Trophoblast cell (in vitro differentiated cells and primary cell): ENCODE results near the gene CRELD2.

Source experiments
- DNase-seq, 2 donors: peaks; one replicate each; pipeline ENCODE4 v3.0.0-alpha.2; 2016
- H2AFZ ChIP-seq: 2 replicates; pipeline ENCODE4 v1.6.1; 2013; ENCODE audit warnings: low read length, moderate library complexity, mild to moderate bottlenecking; ENCODE audit not compliant: insufficient read depth, poor library complexity
- H2AK5ac ChIP-seq: 2 replicates; pipeline ENCODE4 v1.6.1; 2013; ENCODE audit warnings: mild to moderate bottlenecking, low read length
- H2BK120ac ChIP-seq: 2 replicates; pipeline ENCODE4 v1.6.1; 2013; ENCODE audit warnings: low read length, mild to moderate bottlenecking, moderate library complexity; ENCODE audit not compliant: insufficient read depth, poor library complexity
- H2BK12ac ChIP-seq: 2 replicates; pipeline ENCODE4 v1.6.1; 2013; ENCODE audit warnings: mild to moderate bottlenecking, low read length, moderate library complexity
- H2BK5ac ChIP-seq: 2 replicates; pipeline ENCODE4 v1.6.1; 2013; ENCODE audit warnings: low read length, low read depth, moderate library complexity, mild to moderate bottlenecking; ENCODE audit not compliant: poor library complexity
- H3K14ac ChIP-seq: 2 replicates; pipeline ENCODE4 v1.6.1; 2013; ENCODE audit warnings: mild to moderate bottlenecking, low read length
- H3K18ac ChIP-seq: 2 replicates; pipeline ENCODE4 v1.6.1; 2013; ENCODE audit warnings: mild to moderate bottlenecking, low read length
- H3K23ac ChIP-seq: 2 replicates; pipeline ENCODE4 v1.6.1; 2013; ENCODE audit warnings: low read length
- H3K27ac ChIP-seq: 2 replicates; pipeline ENCODE4 v1.5.1; 2013; ENCODE audit warnings: low read depth, mild to moderate bottlenecking, inconsistent platforms, low read length, moderate library complexity
- H3K27me3 ChIP-seq: 2 replicates; pipeline ENCODE4 v1.6.1; 2013; ENCODE audit warnings: inconsistent platforms, mild to moderate bottlenecking, low read length, moderate library complexity; ENCODE audit not compliant: insufficient read depth
- H3K36me3 ChIP-seq, 2 experiments: 1 replicate in 1 of 2; 2 replicates in 1 of 2; pipeline ENCODE4 v1.6.1; 2013; ENCODE audit warnings: low read length in 2 of 2, mild to moderate bottlenecking in 2 of 2, moderate library complexity in 1 of 2; ENCODE audit not compliant: insufficient read depth in 2 of 2, control insufficient read depth in 1 of 2
- H3K4ac ChIP-seq: 2 replicates; pipeline ENCODE4 v1.6.1; 2013; ENCODE audit warnings: low read depth, mild to moderate bottlenecking, low read length, moderate library complexity
- H3K4me1 ChIP-seq, 2 experiments: 1 replicate in 1 of 2; 2 replicates in 1 of 2; pipeline ENCODE4 v1.6.1; 2013; ENCODE audit warnings: low read length in 2 of 2, mild to moderate bottlenecking in 2 of 2, moderate library complexity in 1 of 2; ENCODE audit not compliant: insufficient read depth in 2 of 2, control insufficient read depth in 1 of 2
- H3K4me2 ChIP-seq: 2 replicates; pipeline ENCODE4 v1.6.1; 2013; ENCODE audit warnings: inconsistent platforms, mild to moderate bottlenecking, low read length, moderate library complexity
- H3K4me3 ChIP-seq: 2 replicates; pipeline ENCODE4 v1.5.1; 2013; ENCODE audit warnings: mild to moderate bottlenecking, low read depth, low read length, inconsistent platforms
- H3K79me1 ChIP-seq: one replicate; pipeline ENCODE4 v1.6.1; 2013; ENCODE audit warnings: low read length
- H3K79me2 ChIP-seq: 2 replicates; pipeline ENCODE4 v1.6.1; 2013; ENCODE audit warnings: low read length, mild to moderate bottlenecking; ENCODE audit not compliant: control insufficient read depth, insufficient read depth, poor library complexity
- H3K9ac ChIP-seq: 2 replicates; pipeline ENCODE4 v1.6.1; 2013; ENCODE audit warnings: mild to moderate bottlenecking, low read length
- H3K9me3 ChIP-seq: 2 replicates; pipeline ENCODE4 v1.6.1; 2013; ENCODE audit warnings: low read depth, mild to moderate bottlenecking, control low read depth, inconsistent platforms, low read length; ENCODE audit not compliant: insufficient read depth
- H4K12ac ChIP-seq: 2 replicates; pipeline ENCODE4 v1.6.1; 2013; ENCODE audit warnings: low read depth, mild to moderate bottlenecking, low read length, moderate library complexity
- H4K8ac ChIP-seq: 2 replicates; pipeline ENCODE4 v1.6.1; 2013; ENCODE audit warnings: low read depth, mild to moderate bottlenecking, low read length, moderate library complexity
- H4K91ac ChIP-seq: one replicate; pipeline ENCODE4 v1.6.1; 2013; ENCODE audit warnings: low read depth, mild to moderate bottlenecking, low read length, moderate library complexity
- WGBS: extraction: QIAGEN DNeasy Blood & Tissue Kit; methylation state at CpG from one replicate; pipeline ENCODE4 v1.1.7; 2013; ENCODE audit warnings: missing lambda C conversion rate; ENCODE audit not compliant: insufficient read length, insufficient coverage; ENCODE audit errors: extremely low coverage; 5-methylcytosine and 5-hydroxymethylcytosine counted together

The CRELD2 gene

DNA sequence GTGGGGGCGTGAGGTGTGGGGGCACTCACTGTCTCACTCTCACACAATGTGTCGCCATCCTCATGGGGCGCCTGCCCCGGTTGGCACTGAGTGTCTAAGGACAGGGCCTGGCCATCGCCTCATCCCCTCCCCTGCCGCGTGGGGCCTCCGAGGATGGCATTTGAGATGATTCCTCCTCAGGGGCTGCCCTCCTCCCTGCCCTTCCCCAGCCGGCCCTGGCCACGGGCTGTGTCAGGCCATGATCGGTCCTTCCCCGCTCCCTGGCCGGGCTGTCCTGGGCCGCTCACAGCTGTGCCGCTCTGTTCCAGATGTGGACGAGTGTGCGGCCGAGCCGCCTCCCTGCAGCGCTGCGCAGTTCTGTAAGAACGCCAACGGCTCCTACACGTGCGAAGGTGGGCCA, 4.5 kb downstream of the CRELD2 start:
- Histone ChIP-seq H3K79me2 (peaks cover 6% of the 10 kb centered on the region), H3K4me2 (no peak overlapping the region), H3K18ac (no peak overlapping the region), H4K12ac (no peak overlapping the region), H2AFZ (no peak overlapping the region), H4K8ac (no peak overlapping the region), H4K91ac (no peak overlapping the region), H3K14ac (no peak overlapping the region), H3K79me1 (peaks cover 7% of the 10 kb centered on the region), H3K9ac (no peak overlapping the region), H3K27me3 (no peaks in the 10 kb centered on the region), H3K4me3 (no peak overlapping the region), H3K4me1 (peaks cover 5 to 9% of the 10 kb centered on the region in 2 experiments), H2BK5ac (no peak overlapping the region), H3K36me3 (peaks cover 35 to 38% of the 10 kb centered on the region in 2 experiments), H2BK12ac (no peak overlapping the region), H3K23ac (no peak overlapping the region), H3K9me3 (peaks cover 2% of the 10 kb centered on the region), H3K4ac (no peak overlapping the region), H3K27ac (no peak overlapping the region), H2AK5ac (no peak overlapping the region), H2BK120ac (no peak overlapping the region)
- no peak for DNase-seq
- WGBS = no CpG with 5 or more reads among the region's 25 CpGs

DNA sequence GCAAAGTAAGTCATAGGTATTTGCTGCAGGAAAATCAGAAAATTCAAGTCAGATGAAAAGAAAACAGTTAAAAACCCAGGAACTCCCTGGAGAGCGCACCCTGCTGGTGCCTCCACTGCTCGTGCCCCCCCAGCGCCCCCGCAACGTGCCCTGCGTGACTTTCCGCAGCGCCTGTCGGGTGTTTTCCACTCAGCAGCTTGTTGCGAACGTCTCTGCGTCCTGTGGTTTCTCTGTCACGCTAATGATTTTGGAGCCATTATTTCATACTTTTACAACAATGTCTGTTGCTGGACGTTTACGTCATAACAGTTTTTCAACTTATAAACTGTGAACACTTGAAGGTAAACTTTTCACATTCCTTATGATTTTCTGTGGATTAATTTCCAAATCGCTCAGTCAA, 5.0 kb downstream of the CRELD2 start:
- Histone ChIP-seq H3K4me1 (peaks cover 5 to 9% of the 10 kb centered on the region in 2 experiments), H3K27ac (no peak overlapping the region), H2AK5ac (no peak overlapping the region), H3K14ac (no peak overlapping the region), H3K23ac (no peak overlapping the region), H3K27me3 (no peaks in the 10 kb centered on the region), H3K4me3 (no peak overlapping the region), H2BK5ac (no peak overlapping the region), H4K8ac (no peak overlapping the region), H3K9ac (no peak overlapping the region), H2BK120ac (no peak overlapping the region), H3K79me1 (peaks cover 4% of the 10 kb centered on the region), H3K4ac (no peak overlapping the region), H2AFZ (no peak overlapping the region), H4K12ac (no peak overlapping the region), H4K91ac (no peak overlapping the region), H3K9me3 (peaks cover 2% of the 10 kb centered on the region), H3K79me2 (peaks cover 3% of the 10 kb centered on the region), H2BK12ac (no peak overlapping the region), H3K36me3 (peaks cover 37 to 41% of the 10 kb centered on the region in 2 experiments), H3K4me2 (no peak overlapping the region), H3K18ac (no peak overlapping the region)
- DNase-seq = no peak
- WGBS = no CpG with 5 or more reads among the region's 16 CpGs

GRCh38 chr22:49924113-49924833, 5.8 kb downstream of the CRELD2 start:
- no CpG with 5 or more reads among the region's 31 CpGs for WGBS
- Histone ChIP-seq H3K18ac (no peak overlapping the region), H4K91ac (no peak overlapping the region), H3K23ac (no peak overlapping the region), H4K8ac (no peak overlapping the region), H2BK120ac (no peak overlapping the region), H3K14ac (no peak overlapping the region), H3K4ac (no peak overlapping the region), H3K4me2 (no peak overlapping the region), H2BK12ac (no peak overlapping the region), H3K36me3 (peaks cover 37 to 41% of the 10 kb centered on the region in 2 experiments), H3K79me2 (no peaks in the 10 kb centered on the region), H3K9ac (no peak overlapping the region), H3K9me3 (peaks cover 2% of the 10 kb centered on the region), H3K4me3 (no peak overlapping the region), H2AFZ (no peak overlapping the region), H4K12ac (no peak overlapping the region), H3K27me3 (no peaks in the 10 kb centered on the region), H2AK5ac (no peak overlapping the region), H3K4me1 (peaks cover under 1 to 4% of the 10 kb centered on the region in 2 experiments), H2BK5ac (no peak overlapping the region), H3K27ac (no peak overlapping the region), H3K79me1 (no peaks in the 10 kb centered on the region)
- DNase-seq = no peak

DNA sequence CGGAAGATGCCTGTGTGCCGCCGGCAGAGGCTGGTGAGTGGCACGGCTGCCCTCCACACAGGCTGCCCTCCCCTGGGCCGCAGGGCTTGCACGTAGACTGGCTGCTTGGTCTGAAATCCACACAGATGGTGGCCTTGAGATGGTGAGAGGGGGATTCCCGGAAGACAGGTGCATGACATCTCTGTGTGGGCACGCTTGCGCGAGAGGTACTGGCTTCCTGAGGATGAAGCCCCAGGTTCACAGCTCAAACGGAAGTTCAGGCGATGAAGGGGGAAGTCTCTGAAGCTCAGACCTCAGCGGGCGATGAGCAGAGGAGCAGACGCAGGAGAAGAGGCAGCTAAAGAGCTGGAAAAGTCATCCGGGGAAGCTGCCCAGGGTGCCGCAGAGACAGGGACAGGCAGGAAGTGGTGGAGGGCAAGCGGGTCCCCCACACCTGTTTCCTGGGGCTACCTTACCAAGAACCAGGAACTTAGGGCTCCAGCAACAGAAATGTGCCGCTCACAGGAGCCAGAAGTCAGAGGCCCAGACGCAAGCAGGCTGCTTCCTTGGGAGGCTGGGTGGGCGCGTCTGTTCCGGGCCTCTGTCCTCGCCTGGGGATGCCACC, 7.2 kb downstream of the CRELD2 start:
- Histone ChIP-seq H4K91ac (no peak overlapping the region), H2BK12ac (no peak overlapping the region), H3K4me3 (no peak overlapping the region), H2BK5ac (no peak overlapping the region), H3K9ac (no peak overlapping the region), H3K23ac (no peak overlapping the region), H3K27ac (no peak overlapping the region), H3K79me2 (no peaks in the 10 kb centered on the region), H3K14ac (no peak overlapping the region), H3K4ac (no peak overlapping the region), H3K4me1 (no peaks in the 10 kb centered on the region), H4K12ac (no peak overlapping the region), H2BK120ac (no peak overlapping the region), H2AFZ (no peak overlapping the region), H4K8ac (no peak overlapping the region), H3K27me3 (no peaks in the 10 kb centered on the region), H3K79me1 (no peaks in the 10 kb centered on the region), H3K9me3 (peaks cover 2% of the 10 kb centered on the region), H2AK5ac (no peak overlapping the region), H3K4me2 (no peak overlapping the region), H3K36me3 (peaks cover 30 to 34% of the 10 kb centered on the region in 2 experiments), H3K18ac (no peak overlapping the region)
- WGBS = no CpG with 5 or more reads among the region's 24 CpGs
- DNase-seq = no peak
